GM19240 (cell line): Measurements from ENCODE around the gene SLC43A2.

ENCODE experiments used
- DNase-seq: peaks from one replicate; pipeline ENCODE4 v3.0.0; 2011; ENCODE audit warnings: low spot score; ENCODE audit not compliant: insufficient read length

SLC43A2 gene

GRCh38 chr17:1643999-1644492, 15.4 kb upstream of the SLC43A2 start:
- no peak for DNase-seq

DNA sequence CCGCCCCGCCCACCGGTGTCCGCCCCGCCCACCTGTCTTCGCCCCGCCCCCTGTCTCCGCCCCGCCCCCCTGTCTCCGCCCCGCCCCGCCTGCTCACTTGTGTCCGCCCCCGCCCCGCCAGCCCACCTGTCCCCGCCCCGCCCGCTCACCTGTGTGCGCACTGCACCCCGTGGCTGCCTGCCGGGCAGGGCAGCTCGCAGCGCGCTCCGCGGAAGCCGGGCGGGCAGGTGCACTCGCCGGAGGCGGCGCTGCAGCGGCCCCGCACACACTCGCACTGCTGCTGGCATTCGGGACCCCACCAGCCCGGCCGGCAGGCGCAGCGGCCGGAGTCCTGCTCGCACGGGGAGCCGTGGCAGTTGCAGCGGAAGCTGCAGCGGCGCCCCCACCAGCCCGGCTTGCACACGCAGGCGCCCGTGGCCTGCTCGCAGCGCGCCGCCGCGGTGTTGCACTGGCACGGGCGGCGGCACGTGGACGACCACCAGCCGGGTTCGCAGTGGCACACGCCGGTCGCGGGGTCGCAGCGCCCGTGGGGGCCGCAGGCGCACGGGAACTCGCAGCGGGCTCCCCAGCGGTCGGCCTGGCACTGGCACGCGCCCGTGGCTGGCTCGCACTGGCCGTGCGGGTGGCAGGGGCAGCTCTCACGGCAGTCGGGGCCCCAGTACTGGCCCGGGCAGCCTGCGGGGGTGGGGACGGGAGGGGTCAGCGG, 14.8 kb upstream of the SLC43A2 start:
- peak; percentile 52 for DNase-seq

DNA sequence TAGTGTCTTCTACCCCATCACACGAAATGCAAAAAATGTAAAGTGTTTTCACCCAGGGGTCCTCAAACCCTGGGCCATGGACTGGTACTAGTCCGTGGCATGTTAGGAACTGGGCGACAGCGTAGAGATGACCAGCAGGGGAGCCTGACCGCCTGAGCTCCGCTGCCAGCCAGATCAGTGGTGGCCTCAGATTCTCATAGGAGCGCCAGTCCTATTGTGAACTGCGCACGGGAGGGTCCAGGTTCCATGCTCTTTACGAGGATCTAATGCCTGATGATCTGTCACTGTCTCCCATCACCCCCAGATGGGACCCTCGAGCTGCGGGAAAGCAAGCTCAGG, 12.4 kb upstream of the SLC43A2 start:
- no peak for DNase-seq

DNA sequence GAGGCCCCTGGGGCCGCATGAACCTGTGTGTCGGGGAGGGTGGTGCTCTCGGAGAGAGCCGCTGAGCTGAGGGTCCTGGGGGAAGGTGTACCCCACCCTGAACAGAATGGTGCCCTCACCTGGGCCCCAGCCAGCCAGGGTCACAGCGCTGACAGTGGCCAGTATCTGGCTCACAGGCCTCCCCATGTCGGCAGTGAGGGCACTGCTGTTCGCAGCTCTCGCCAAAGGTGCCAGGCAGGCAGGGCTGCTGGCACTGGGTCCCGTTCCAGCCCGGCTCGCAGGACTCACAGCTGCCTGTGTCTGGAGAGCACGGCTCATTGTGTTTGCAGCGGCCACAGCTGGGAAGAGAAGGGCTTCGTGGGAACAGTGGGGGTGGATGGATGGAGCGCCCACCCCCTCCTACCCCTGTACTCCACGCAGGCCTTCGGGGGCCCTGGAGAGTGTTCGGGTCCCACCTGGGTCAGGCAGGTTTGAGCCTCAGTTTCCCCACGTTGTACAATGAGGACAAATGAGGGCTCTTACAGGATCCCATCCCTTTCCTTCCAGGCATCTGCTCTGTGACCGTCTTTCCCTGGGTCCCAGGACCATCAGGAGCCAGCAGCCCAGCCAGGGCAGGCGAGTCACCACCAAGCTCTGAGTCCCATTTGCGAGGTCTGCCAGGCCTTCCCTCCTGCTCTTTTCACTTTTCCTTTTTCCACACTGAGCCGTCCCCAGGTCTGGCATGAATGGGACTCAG, 11.9 kb upstream of the SLC43A2 start:
- no peak for DNase-seq

- no peak for DNase-seq
These were observed 11.0 kb upstream of the SLC43A2 start for GRCh38 chr17:1639549-1640180.

GRCh38 chr17:1638624-1639300, 10.1 kb upstream of the SLC43A2 start:
- no peak for DNase-seq

GRCh38 chr17:1638171-1638590, 9.5 kb upstream of the SLC43A2 start:
- no peak for DNase-seq

GRCh38 chr17:1636732-1637285, 8.2 kb upstream of the SLC43A2 start:
- DNase-seq = no peak

DNA sequence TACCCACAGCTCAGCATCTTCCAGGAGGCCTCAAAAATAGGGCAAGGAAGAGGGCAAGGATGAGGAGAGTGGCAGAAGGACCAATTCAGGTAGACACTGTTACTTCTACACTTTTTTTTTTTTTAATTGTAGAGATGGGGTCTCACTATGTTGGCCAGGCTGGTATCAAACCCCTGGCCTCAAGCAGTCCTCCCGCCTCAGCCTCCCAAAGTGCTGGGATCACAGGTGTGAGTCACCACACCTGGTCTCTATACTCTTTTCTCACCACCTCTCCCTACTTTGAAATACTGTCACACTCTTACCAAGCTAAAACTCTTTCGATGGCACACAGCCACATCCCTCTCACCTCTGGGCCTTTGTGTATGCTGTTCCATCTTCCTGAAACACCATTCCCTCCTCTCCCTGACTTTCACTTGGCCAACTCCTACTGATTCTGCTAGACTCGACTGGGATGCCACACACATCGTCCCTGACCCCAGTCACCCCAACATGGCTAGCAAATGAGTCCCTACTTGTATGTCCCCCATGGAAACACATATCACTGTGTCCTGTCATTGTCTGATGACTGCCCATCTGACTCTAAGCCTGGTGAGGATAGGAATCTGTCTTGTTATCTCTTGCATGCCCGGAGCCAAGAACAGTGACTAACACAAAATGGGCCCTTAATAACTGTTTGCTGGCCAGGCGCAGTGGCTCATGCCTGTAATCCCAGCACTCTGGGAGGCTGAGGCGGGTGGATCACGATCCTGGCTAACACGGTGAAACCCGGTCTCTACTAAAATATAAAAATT, 7.2 kb upstream of the SLC43A2 start:
- DNase-seq = no peak

DNA sequence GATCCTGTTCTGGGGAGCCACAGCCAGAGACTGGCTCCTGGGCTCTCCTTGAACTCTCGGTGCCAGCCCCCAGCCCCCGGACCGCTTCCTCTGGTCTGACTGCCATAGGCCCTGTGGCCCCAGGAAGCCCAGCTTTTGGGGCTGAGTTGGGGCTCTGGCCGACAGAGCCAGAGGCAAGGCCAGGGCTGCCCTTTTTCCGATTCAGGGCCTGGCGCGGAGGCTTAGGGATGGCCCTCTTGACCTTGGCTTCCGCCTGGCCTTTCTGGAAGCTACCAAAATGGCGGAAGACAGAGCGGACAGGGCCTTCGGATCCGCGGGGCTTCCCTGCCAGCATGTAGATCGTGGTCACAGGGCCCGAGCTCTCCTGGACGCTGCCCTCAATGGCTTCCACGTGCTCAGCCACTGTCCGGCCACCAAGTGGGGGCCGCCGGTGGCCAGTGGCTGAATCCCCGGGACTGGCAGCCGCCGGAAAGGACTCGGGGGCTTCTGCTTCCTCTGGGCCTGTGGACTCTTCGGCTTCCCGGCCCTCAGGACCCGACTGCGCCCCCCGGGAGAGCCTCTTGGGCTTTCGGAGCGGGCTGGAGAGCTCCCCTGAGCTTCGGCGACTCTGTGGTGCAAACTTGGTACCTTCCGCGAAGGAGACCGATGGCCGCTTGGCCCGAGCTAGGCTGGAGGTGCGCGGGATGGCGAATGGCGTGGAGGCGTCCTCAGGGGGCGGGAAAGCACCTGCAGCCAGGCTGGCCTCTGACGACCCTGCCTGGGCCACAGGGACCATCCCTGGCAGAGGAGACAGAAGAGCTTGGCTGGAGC, 6.4 kb upstream of the SLC43A2 start:
- DNase-seq = no peak

DNA sequence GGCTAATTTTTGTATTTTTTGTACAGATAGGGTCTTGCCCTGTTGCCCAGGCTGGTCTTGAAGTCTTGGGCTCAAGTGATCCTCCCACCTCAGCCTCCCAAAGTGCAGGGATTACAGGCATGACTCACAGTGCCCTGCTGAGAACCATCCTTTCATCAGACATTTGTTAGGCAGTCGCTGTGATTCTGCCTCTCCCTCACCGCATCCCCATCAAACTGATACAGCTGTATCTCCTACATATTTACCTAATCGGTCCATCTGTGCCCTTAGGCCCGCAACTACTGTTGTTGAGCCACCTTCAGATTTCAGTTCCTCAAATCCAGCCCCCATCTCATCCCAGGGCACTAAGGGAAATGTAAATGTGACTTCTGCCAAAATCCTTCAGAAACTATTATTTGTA, 2.0 kb upstream of the SLC43A2 start:
- no peak for DNase-seq

- DNase-seq = peak; percentile 67
These were observed 1.1 kb upstream of the SLC43A2 start for GRCh38 chr17:1629504-1630310.

DNA sequence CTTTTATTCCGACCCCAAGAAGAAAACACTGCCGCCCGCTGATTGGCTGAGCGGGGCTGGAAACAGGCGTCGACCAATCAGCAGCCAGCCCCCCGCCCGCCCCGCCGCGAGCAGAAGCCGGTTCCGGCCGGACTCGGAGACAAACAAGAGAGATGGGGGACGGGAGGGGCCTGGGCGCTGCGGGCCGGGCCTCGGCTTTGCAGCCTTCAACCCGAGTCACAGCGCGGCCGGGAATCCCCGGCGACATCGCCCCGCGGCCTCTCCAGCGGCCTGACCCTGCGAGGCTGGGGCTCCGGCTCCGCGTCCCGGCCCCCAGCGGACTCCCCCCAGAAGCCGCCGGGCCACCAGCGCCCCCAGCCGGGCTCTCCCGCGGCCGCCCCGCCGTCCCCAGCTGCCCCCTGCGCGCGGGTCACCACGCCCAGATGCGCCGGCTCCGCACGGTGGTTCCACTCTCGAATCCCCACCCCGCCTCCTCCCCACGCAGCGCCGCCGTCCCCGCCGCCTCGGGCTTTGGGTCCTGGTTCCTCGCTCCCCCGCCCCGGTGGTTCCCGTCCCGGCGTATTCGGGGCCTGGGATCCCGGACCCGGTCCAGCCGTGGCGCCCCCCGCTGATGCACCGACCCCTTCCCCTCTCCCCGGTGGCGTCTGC, 346 bp upstream of the SLC43A2 start:
- peak; percentile 95 for DNase-seq

DNA sequence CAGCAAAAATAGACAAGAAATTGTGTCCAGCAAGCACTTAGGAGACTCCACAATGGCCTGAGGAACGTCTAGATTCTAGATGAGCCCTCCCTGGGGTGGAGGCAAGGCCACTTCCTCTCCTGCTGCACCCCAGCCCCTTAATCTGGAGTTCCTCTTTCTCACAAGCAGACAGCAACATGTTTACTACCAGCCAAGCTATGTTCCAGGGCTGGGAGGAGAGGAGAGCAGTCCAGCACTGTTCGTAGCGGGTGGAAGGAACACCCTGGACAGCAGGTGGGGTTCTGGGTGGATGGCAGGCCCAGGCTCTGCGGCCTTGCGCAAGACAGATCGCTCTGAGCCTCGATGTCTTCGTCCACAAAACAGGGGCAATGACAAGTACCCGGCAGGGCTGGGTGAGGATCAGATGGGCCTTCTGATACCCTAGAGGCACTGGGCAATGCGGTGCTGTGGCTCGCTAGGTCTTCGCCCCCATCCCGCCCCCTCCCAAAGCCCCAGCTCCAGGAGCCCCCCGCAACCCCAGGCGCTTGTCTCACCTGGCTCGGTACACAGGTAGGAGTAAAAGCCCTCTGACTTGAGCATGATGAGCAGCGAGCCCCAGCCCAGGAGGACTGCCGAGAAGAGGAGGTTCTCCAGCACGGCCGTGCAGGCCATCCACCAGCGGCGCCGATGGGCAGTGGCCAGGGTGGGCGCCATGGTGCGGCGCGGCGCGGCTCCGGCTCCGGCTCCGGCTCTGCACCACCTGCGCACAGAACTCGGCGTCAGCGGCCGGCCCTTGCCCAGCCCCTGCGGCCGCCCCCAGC, 1.3 kb downstream of the SLC43A2 start:
- DNase-seq = no peak

GRCh38 chr17:1626333-1626732, 2.3 kb downstream of the SLC43A2 start:
- DNase-seq = no peak

GRCh38 chr17:1625581-1625980, 3.1 kb downstream of the SLC43A2 start:
- no peak for DNase-seq

- DNase-seq = no peak
These were observed 3.6 kb downstream of the SLC43A2 start for GRCh38 chr17:1625053-1625452.

DNA sequence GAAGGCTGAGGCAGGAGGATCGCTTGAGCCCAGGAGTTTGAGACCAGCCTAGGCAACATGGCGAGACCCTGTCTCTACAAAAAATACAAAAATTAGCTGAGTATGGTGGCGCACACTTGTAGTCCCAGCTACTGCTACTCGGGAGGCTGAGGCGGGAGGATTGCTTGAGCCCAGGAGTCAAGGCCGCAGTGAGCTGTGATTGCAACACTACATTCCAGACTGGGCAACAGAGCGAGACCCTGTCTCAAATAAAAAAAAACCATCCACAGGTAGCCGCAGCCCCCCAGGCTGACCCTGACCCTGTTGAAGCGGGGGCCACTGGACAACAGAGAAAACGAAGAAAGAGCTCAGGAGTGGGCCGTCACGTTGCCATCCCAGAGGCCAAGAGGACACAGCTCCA, 4.0 kb downstream of the SLC43A2 start:
- DNase-seq = no peak
